MM.1S (cell line): ENCODE measurements around the gene SH3TC1.

Source experiments
- DNase-seq: peaks from one replicate; pipeline ENCODE4 v3.0.0-alpha.2; 2015
- H2AFZ ChIP-seq: fragments of 300-600 bp; sonication (generic); 2 replicates; pipeline ENCODE4 v1.6.0; 2016; ENCODE audit warnings: antibody characterized with exemption, low read length
- H3F3A ChIP-seq: fragments of 300-600 bp; sonication (generic); 2 replicates; pipeline ENCODE4 v1.6.1; 2016; ENCODE audit warnings: mild to moderate bottlenecking, antibody characterized with exemption, low read length, moderate library complexity, mixed read lengths; ENCODE audit not compliant: insufficient read depth
- H3K27ac ChIP-seq: fragments of 300-600 bp; sonication (generic); 2 replicates; pipeline ENCODE4 v1.5.1; 2016; ENCODE audit warnings: mild to moderate bottlenecking, low read length
- H3K27me3 ChIP-seq: fragments of 300-600 bp; sonication (generic); replicated peaks from 2 replicates; pipeline ENCODE4 v1.6.0; 2016; ENCODE audit warnings: low read length; ENCODE audit not compliant: insufficient read depth
- H3K36me3 ChIP-seq: fragments of 300-600 bp; sonication (generic); replicated peaks from 2 replicates; pipeline ENCODE4 v1.6.1; 2016; ENCODE audit warnings: mild to moderate bottlenecking, low read length, mixed read lengths; ENCODE audit not compliant: insufficient read depth
- H3K4me1 ChIP-seq: fragments of 300-600 bp; sonication (generic); 2 replicates; pipeline ENCODE4 v1.6.1; 2016; ENCODE audit warnings: low read length, mixed read lengths
- H3K4me2 ChIP-seq: fragments of 300-600 bp; sonication (generic); 2 replicates; pipeline ENCODE4 v1.6.0; 2016; ENCODE audit warnings: low read depth, low read length
- H3K4me3 ChIP-seq: fragments of 300-600 bp; sonication (generic); 2 replicates; pipeline ENCODE4 v1.5.1; 2016; ENCODE audit warnings: low read length, mixed read lengths
- H3K79me2 ChIP-seq: fragments of 300-600 bp; sonication (generic); 2 replicates; pipeline ENCODE4 v1.6.1; 2016; ENCODE audit warnings: mixed run types, low read length, mixed read lengths
- H3K9ac ChIP-seq: fragments of 300-600 bp; sonication (generic); 2 replicates; pipeline ENCODE4 v1.6.1; 2016; ENCODE audit warnings: low read length, mixed read lengths
- H3K9me2 ChIP-seq: fragments of 300-600 bp; sonication (generic); replicated peaks from 2 replicates; pipeline ENCODE4 v1.6.1; 2016; ENCODE audit warnings: mild to moderate bottlenecking, low read length, mixed read lengths; ENCODE audit not compliant: insufficient read depth
- H3K9me3 ChIP-seq: fragments of 300-600 bp; sonication (generic); replicated peaks from 2 replicates; pipeline ENCODE4 v1.6.1; 2016; ENCODE audit warnings: mild to moderate bottlenecking, low read length, mixed read lengths; ENCODE audit not compliant: insufficient read depth
- H4K20me1 ChIP-seq: fragments of 300-600 bp; sonication (generic); 2 replicates; pipeline ENCODE4 v1.6.1; 2016; ENCODE audit warnings: mild to moderate bottlenecking, low read length, moderate library complexity, mixed read lengths; ENCODE audit not compliant: insufficient read depth
- CTCF ChIP-seq: fragments of 300-600 bp; sonication (generic); IDR thresholded peaks from 2 replicates; pipeline ENCODE4 v1.5.1; 2016; ENCODE audit warnings: antibody characterized with exemption, low read length, mixed read lengths
- EZH2 ChIP-seq: fragments of 300-600 bp; sonication (generic); optimal IDR thresholded peaks from 2 replicates; pipeline ENCODE3; 2017; ENCODE audit warnings: low read depth, mild to moderate bottlenecking, antibody characterized with exemption, low read length, mixed read lengths
- EZH2phosphoT487 ChIP-seq: fragments of 300-600 bp; sonication (generic); IDR thresholded peaks from 2 replicates; pipeline ENCODE4 v1.6.1; 2018; ENCODE audit warnings: antibody characterized with exemption, low read length

Gene SH3TC1

GRCh38 chr4:8283161-8283560 lies 84.1 kb downstream of the SH3TC1 start:
- H3K9me3 ChIP-seq: no peaks in the 10 kb centered on the region
- H3K4me3 ChIP-seq: no peak overlapping the region
- H3K36me3 ChIP-seq: no peaks in the 10 kb centered on the region
- H3K4me2 ChIP-seq: no peak overlapping the region
- no peaks in the 10 kb centered on the region for H3K4me1 ChIP-seq
- H4K20me1 ChIP-seq: no peaks in the 10 kb centered on the region
- peaks cover 99% of the 10 kb centered on the region for H3K27me3 ChIP-seq
- TF ChIP-seq EZH2 (no peak), EZH2phosphoT487 (no peak)
- no peak for DNase-seq
- H3K27ac ChIP-seq: no peak overlapping the region
- H3F3A ChIP-seq: no peaks in the 10 kb centered on the region
- H2AFZ ChIP-seq: no peak overlapping the region
- no peak overlapping the region for H3K9ac ChIP-seq
- no peaks in the 10 kb centered on the region for H3K79me2 ChIP-seq
- no peaks in the 10 kb centered on the region for H3K9me2 ChIP-seq

- Histone ChIP-seq H2AFZ (no peak overlapping the region), H3K9me2 (no peaks in the 10 kb centered on the region), H3F3A (no peaks in the 10 kb centered on the region), H3K4me3 (no peak overlapping the region), H3K4me1 (no peaks in the 10 kb centered on the region), H3K79me2 (no peaks in the 10 kb centered on the region), H3K36me3 (no peaks in the 10 kb centered on the region), H3K9me3 (no peaks in the 10 kb centered on the region), H4K20me1 (no peaks in the 10 kb centered on the region), H3K9ac (no peak overlapping the region), H3K4me2 (no peak overlapping the region), H3K27me3 (peaks cover 95% of the 10 kb centered on the region), H3K27ac (no peak overlapping the region)
- DNase-seq: no peak
- no peak for TF ChIP-seq EZH2phosphoT487
- no peak for TF ChIP-seq CTCF
These were observed 84.6 kb downstream of the SH3TC1 start for GRCh38 chr4:8283631-8284121.

GRCh38 chr4:8284391-8284790 lies 85.3 kb downstream of the SH3TC1 start:
- H3K9me3 ChIP-seq: no peaks in the 10 kb centered on the region
- no peaks in the 10 kb centered on the region for H3K79me2 ChIP-seq
- peaks cover 93% of the 10 kb centered on the region for H3K27me3 ChIP-seq
- H3K4me3 ChIP-seq: no peak overlapping the region
- no peak overlapping the region for H3K27ac ChIP-seq
- H3K4me1 ChIP-seq: no peaks in the 10 kb centered on the region
- H4K20me1 ChIP-seq: no peaks in the 10 kb centered on the region
- H2AFZ ChIP-seq: no peak overlapping the region
- no peak overlapping the region for H3K4me2 ChIP-seq
- H3K9ac ChIP-seq: no peak overlapping the region
- H3F3A ChIP-seq: no peaks in the 10 kb centered on the region
- no peaks in the 10 kb centered on the region for H3K9me2 ChIP-seq
- H3K36me3 ChIP-seq: no peaks in the 10 kb centered on the region
- TF ChIP-seq CTCF (no peak), EZH2 (no peak), EZH2phosphoT487 (no peak)
- DNase-seq: no peak

- Histone ChIP-seq H4K20me1 (no peaks in the 10 kb centered on the region), H3F3A (no peaks in the 10 kb centered on the region), H3K79me2 (no peaks in the 10 kb centered on the region), H3K27me3 (peaks cover 93% of the 10 kb centered on the region), H3K4me3 (no peak overlapping the region), H3K9ac (no peak overlapping the region), H3K27ac (no peak overlapping the region), H3K36me3 (no peaks in the 10 kb centered on the region), H3K4me2 (no peak overlapping the region), H3K9me2 (no peaks in the 10 kb centered on the region), H2AFZ (no peak overlapping the region), H3K4me1 (no peaks in the 10 kb centered on the region), H3K9me3 (no peaks in the 10 kb centered on the region)
- no peak for DNase-seq
- TF ChIP-seq EZH2 (no peak), EZH2phosphoT487 (no peak), CTCF (no peak)
These were observed 86.3 kb downstream of the SH3TC1 start for GRCh38 chr4:8285143-8285975.
